SK-N-SH treated with all-trans-retinoic acid at 6 μM for 48 hours (cell line): Measurements from ENCODE around the gene DENND1B.
A peak's percentile ranks its signal among the peaks of the same experiment; 100 is the strongest.

Experiments
- ATAC-seq: fragments of 200-7000 bp; cut with Tn5 transposase; 3 replicates; pipeline ENCODE4 v1.9.1; 2020; ENCODE audit warnings: mild to moderate bottlenecking, moderate library complexity
- ARNTL ChIP-seq: fragments of 450-650 bp; formaldehyde crosslinking; IDR thresholded peaks from 2 replicates; pipeline ENCODE4 v1.5.0; 2020; ENCODE audit warnings: low read depth, mild to moderate bottlenecking, moderate library complexity, borderline replicate concordance
- BACH2 ChIP-seq: fragments of 250-450 bp; sonication (Bioruptor Pico); IDR thresholded peaks from 2 replicates; pipeline ENCODE4 v1.9.0; 2021; ENCODE audit warnings: mild to moderate bottlenecking, borderline replicate concordance
- GLIS3 ChIP-seq: fragments of 250-450 bp; sonication (Bioruptor Pico); IDR thresholded peaks from 2 replicates; pipeline ENCODE4 v1.5.0; 2020; ENCODE audit warnings: mild to moderate bottlenecking, moderate library complexity
- PPARA ChIP-seq: fragments of 250-450 bp; sonication (Bioruptor Pico); IDR thresholded peaks from 2 replicates; pipeline ENCODE4 v1.5.0; 2020; ENCODE audit warnings: mild to moderate bottlenecking, borderline replicate concordance
- RARB ChIP-seq: fragments of 250-450 bp; sonication (Bioruptor Pico); IDR thresholded peaks from 2 replicates; pipeline ENCODE4 v1.8.0; 2021; ENCODE audit warnings: mild to moderate bottlenecking, moderate library complexity
- SNAI2 ChIP-seq: fragments of 250-450 bp; sonication (Bioruptor Pico); IDR thresholded peaks from 2 replicates; pipeline ENCODE4 v1.5.0; 2020; ENCODE audit warnings: mild to moderate bottlenecking, moderate library complexity
- TCF4 ChIP-seq: fragments of 250-450 bp; sonication (Bioruptor Pico); IDR thresholded peaks from 2 replicates; pipeline ENCODE4 v1.8.0; 2021; ENCODE audit warnings: mild to moderate bottlenecking, moderate library complexity, borderline replicate concordance
- ZFP3 ChIP-seq: fragments of 250-450 bp; sonication (Bioruptor Pico); IDR thresholded peaks from 2 replicates; pipeline ENCODE4 v1.5.0; 2020; ENCODE audit warnings: mild to moderate bottlenecking, moderate library complexity
- ZNF70 ChIP-seq: fragments of 450-650 bp; formaldehyde crosslinking; IDR thresholded peaks from 2 replicates; pipeline ENCODE4 v1.5.0; 2020; ENCODE audit warnings: mild to moderate bottlenecking, moderate library complexity
- ZNF8 ChIP-seq: fragments of 450-650 bp; formaldehyde crosslinking; IDR thresholded peaks from 2 replicates; pipeline ENCODE4 v1.5.0; 2020; ENCODE audit warnings: mild to moderate bottlenecking, moderate library complexity
- TF ChIP-seq, protein P1 (sequence below): fragments of 250-450 bp; sonication (Bioruptor Pico); IDR thresholded peaks from 2 replicates; pipeline ENCODE4 v1.5.1; 2020; ENCODE audit warnings: low read depth, mild to moderate bottlenecking, moderate library complexity
- TF ChIP-seq, protein P2 (sequence below): fragments of 250-450 bp; sonication (Bioruptor Pico); IDR thresholded peaks from 2 replicates; pipeline ENCODE4 v1.8.0; 2021; ENCODE audit warnings: low read depth, mild to moderate bottlenecking, moderate library complexity, borderline replicate concordance
- TF ChIP-seq, protein P3 (sequence below): fragments of 250-450 bp; sonication (Bioruptor Pico); IDR thresholded peaks from 2 replicates; pipeline ENCODE4 v1.5.1; 2021; ENCODE audit warnings: mild to moderate bottlenecking, moderate library complexity
- TF ChIP-seq, protein P4 (sequence below): fragments of 250-450 bp; sonication (Bioruptor Pico); IDR thresholded peaks from 2 replicates; pipeline ENCODE4 v1.8.0; 2020; ENCODE audit warnings: mild to moderate bottlenecking, moderate library complexity, borderline replicate concordance

DENND1B gene, protein sequence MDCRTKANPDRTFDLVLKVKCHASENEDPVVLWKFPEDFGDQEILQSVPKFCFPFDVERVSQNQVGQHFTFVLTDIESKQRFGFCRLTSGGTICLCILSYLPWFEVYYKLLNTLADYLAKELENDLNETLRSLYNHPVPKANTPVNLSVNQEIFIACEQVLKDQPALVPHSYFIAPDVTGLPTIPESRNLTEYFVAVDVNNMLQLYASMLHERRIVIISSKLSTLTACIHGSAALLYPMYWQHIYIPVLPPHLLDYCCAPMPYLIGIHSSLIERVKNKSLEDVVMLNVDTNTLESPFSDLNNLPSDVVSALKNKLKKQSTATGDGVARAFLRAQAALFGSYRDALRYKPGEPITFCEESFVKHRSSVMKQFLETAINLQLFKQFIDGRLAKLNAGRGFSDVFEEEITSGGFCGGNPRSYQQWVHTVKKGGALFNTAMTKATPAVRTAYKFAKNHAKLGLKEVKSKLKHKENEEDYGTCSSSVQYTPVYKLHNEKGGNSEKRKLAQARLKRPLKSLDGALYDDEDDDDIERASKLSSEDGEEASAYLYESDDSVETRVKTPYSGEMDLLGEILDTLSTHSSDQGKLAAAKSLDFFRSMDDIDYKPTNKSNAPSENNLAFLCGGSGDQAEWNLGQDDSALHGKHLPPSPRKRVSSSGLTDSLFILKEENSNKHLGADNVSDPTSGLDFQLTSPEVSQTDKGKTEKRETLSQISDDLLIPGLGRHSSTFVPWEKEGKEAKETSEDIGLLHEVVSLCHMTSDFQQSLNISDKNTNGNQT

DNA sequence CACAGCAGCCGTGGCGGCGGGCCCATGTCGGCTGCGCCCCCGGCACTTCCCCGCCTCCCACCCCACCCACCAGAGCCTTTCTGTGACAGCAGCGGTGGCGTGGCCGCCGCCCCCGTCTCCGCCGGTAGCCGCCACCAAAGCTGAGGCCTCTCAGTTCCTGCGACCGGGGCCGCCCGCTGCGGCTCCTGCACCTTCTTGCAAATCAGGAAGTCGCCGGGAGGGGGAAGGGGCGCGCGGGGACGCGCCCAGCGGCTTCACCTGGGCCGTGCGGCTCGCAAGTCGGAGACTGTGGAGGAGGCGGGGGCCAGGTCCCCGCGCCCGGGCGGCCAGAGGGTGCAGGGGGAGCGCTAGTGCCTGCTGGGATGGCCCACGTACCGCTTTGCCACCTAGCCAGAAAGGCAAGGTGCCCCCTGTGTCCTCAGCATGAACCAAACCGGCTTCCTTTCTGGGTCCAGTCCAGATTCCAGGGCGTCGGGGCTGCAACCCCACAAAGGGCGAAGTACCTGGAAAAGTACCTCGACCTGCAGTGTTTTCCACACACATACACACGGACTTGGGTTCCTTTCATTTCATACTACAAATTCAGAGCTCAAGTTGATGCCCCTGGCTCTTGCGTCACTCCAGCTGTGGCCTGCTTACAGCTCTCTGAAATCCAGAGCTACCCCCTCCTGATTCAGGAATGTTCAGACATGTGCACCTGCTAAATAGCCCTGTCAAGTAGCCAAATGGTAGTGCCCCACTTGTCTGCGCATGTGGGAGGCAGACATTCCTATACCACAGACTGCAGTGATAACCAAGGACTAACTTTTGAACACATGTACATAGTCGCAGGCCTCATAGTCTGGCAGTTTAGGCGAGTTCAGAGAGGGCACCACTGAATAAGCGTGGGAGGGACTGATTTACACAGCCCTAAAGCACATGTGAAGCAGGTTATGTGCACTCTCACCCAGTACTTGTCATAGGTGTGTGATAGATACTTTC is at the start of gene DENND1B:
DENND1B (minus strand) TSS at position 199 of the 981 bp plus-strand sequence. CDS start 325 bp downstream, outside the sequence.
- TF ChIP-seq SNAI2 (CRISPR knock-in tag) (no peak), ZNF8 (CRISPR knock-in tag) (no peak)
- TF ChIP-seq, protein P1, sequence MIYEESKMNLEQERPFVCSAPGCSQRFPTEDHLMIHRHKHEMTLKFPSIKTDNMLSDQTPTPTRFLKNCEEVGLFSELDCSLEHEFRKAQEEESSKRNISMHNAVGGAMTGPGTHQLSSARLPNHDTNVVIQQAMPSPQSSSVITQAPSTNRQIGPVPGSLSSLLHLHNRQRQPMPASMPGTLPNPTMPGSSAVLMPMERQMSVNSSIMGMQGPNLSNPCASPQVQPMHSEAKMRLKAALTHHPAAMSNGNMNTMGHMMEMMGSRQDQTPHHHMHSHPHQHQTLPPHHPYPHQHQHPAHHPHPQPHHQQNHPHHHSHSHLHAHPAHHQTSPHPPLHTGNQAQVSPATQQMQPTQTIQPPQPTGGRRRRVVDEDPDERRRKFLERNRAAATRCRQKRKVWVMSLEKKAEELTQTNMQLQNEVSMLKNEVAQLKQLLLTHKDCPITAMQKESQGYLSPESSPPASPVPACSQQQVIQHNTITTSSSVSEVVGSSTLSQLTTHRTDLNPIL (CRISPR knock-in tag) = no peak
- TF ChIP-seq, protein P2, sequence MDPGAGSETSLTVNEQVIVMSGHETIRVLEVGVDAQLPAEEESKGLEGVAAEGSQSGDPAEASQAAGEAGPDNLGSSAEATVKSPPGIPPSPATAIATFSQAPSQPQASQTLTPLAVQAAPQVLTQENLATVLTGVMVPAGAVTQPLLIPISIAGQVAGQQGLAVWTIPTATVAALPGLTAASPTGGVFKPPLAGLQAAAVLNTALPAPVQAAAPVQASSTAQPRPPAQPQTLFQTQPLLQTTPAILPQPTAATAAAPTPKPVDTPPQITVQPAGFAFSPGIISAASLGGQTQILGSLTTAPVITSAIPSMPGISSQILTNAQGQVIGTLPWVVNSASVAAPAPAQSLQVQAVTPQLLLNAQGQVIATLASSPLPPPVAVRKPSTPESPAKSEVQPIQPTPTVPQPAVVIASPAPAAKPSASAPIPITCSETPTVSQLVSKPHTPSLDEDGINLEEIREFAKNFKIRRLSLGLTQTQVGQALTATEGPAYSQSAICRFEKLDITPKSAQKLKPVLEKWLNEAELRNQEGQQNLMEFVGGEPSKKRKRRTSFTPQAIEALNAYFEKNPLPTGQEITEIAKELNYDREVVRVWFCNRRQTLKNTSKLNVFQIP (CRISPR knock-in tag) = no peak

DNA sequence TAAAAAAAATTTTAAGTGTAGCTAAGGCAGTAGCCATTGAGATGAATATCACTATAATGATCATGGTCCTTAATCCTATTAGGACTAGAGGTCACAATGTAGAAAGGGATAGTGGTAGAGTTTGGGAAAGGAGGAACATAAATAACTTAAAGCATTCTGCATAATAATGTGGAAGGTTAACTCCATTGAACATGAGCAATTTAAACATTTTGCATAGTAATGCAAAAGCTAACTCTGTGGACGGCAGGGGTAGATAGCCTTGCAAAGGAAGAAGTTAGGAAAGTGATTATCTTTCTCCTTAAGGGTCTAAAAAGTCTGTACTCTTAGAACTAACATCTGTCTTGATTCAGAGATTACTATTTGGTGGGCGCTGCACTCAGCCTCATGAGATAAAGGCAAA is 39.0 kb upstream of the DENND1B start:
- no peak for TF ChIP-seq BACH2 (CRISPR knock-in tag)
- no peak for TF ChIP-seq TCF4 (CRISPR knock-in tag)
- TF ChIP-seq PPARA (CRISPR knock-in tag) = no peak
- ATAC-seq = no peak

More for the DNA sequence above, at the start of gene DENND1B:
- peak; percentile 67 for ATAC-seq

DNA sequence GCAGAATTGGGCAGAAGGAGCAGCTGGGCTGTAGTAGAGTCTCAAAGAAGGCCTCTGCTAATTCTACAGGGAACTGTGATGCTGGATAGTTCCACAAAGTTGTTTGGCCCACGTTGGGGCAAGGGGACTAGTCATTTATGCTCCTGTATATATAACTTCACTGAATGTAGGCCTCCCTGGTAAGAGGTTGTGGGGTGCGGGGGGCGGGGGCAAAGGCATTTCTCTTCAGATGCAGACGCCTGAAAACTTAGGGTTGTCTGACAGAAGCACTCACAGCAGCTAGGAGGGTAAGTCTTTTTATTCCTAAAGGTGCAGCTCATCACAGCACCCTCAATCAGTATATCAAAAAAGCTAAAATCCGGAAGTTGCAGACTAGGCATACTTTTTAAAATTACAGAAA is 38.5 kb upstream of the DENND1B start:
- no peak for TF ChIP-seq BACH2 (CRISPR knock-in tag)
- TF ChIP-seq GLIS3 (CRISPR knock-in tag) = no peak
- TF ChIP-seq PPARA (CRISPR knock-in tag) = no peak
- TF ChIP-seq ZFP3 (CRISPR knock-in tag) = no peak
- TF ChIP-seq, protein P1 (CRISPR knock-in tag) = no peak
- no peak for TF ChIP-seq RARB
- no peak for TF ChIP-seq ARNTL (CRISPR knock-in tag)
- TF ChIP-seq, protein P3, sequence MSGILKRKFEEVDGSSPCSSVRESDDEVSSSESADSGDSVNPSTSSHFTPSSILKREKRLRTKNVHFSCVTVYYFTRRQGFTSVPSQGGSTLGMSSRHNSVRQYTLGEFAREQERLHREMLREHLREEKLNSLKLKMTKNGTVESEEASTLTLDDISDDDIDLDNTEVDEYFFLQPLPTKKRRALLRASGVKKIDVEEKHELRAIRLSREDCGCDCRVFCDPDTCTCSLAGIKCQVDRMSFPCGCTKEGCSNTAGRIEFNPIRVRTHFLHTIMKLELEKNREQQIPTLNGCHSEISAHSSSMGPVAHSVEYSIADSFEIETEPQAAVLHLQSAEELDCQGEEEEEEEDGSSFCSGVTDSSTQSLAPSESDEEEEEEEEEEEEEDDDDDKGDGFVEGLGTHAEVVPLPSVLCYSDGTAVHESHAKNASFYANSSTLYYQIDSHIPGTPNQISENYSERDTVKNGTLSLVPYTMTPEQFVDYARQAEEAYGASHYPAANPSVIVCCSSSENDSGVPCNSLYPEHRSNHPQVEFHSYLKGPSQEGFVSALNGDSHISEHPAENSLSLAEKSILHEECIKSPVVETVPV (CRISPR knock-in tag) = no peak

DNA sequence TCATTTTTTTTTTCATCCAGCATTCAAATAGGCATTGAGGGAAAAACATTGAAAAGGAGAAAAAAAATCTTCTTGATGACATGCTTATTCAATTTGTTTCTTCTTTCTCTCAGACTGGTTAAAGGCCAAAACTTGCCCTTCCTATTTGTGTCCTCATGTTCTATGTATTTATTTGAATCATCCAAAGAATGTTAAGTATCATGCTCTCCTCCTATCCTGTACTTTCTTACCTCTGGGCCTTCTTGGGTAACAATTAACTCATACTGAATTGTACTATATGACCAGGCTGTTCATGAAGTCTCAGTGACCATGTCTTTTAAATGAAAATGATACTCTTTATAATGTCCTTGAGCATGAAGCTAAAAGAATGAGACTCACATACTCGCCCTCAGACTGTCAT is 36.5 kb upstream of the DENND1B start:
- no peak for ATAC-seq
- TF ChIP-seq, protein P4, sequence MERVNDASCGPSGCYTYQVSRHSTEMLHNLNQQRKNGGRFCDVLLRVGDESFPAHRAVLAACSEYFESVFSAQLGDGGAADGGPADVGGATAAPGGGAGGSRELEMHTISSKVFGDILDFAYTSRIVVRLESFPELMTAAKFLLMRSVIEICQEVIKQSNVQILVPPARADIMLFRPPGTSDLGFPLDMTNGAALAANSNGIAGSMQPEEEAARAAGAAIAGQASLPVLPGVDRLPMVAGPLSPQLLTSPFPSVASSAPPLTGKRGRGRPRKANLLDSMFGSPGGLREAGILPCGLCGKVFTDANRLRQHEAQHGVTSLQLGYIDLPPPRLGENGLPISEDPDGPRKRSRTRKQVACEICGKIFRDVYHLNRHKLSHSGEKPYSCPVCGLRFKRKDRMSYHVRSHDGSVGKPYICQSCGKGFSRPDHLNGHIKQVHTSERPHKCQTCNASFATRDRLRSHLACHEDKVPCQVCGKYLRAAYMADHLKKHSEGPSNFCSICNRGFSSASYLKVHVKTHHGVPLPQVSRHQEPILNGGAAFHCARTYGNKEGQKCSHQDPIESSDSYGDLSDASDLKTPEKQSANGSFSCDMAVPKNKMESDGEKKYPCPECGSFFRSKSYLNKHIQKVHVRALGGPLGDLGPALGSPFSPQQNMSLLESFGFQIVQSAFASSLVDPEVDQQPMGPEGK (CRISPR knock-in tag) = no peak
- TF ChIP-seq BACH2 (CRISPR knock-in tag) = no peak
- TF ChIP-seq ZNF70 = no peak

More for the DNA sequence above, 38.5 kb upstream of the DENND1B start:
- no peak for ATAC-seq
